ENCODE results near the gene OXTR. TPM values are rescaled to one million over a fixed set of nuclear protein-coding genes. Genes with fewer than 3 reads are reported as not detected.

Gene OXTR
- total RNA-seq, 3 donors from 2014 or later, result 0.19 to 0.70 (median 0.52) TPM

DNA sequence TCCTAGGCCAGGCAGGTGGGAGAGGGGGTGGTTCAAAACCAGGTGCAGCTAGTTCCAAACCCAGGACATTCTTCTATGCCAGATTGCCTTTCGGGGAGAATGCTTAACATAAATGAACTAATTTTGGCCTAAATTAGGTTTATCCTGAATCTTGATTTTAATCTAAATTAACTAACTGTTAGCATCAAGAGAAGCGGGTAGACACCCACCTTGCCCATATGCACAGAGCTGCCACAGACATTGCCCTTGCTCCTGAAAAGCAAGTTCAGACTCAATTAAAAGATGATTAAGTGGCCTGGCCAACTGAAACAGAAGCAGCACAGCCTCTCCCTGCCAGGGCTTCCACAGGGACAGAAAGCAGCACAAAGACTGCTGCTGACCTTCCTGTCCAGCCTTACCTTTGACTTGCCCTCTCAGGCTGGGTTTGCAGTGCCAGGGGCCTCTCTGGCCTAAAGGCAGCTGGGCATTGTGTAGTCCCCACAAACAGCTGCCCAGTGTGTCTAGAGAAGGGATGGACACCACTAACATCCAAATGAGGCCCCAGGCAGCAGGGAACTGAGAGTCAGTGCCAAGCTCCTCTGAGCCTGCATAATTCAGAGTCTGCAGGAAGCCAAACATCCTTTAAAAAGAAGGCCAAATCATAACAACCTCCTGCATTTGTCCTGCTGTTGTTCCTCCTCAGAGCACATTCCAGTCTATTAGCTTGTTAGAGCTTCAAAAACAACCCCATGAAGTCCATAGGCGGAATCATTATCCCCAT, 15.4 kb upstream of the OXTR start:
- TF ChIP-seq, protein P1, sequence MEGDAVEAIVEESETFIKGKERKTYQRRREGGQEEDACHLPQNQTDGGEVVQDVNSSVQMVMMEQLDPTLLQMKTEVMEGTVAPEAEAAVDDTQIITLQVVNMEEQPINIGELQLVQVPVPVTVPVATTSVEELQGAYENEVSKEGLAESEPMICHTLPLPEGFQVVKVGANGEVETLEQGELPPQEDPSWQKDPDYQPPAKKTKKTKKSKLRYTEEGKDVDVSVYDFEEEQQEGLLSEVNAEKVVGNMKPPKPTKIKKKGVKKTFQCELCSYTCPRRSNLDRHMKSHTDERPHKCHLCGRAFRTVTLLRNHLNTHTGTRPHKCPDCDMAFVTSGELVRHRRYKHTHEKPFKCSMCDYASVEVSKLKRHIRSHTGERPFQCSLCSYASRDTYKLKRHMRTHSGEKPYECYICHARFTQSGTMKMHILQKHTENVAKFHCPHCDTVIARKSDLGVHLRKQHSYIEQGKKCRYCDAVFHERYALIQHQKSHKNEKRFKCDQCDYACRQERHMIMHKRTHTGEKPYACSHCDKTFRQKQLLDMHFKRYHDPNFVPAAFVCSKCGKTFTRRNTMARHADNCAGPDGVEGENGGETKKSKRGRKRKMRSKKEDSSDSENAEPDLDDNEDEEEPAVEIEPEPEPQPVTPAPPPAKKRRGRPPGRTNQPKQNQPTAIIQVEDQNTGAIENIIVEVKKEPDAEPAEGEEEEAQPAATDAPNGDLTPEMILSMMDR (IDR thresholded peaks at IDR 0.05), result no peak
- intact Hi-C loops (cut with DNase I, micrococcal nuclease), result no loop called here
- DNase-seq (no peak), ATAC-seq (no peak)
- Histone ChIP-seq H3K9me3 (no peaks in the 10 kb centered on the region), H3K4me3 (no peak overlapping the region), H3K36me3 (ENCODE audit: low read depth) (no peaks in the 10 kb centered on the region), H3K4me1 (ENCODE audit: low read depth) (no peaks in the 10 kb centered on the region)

DNA sequence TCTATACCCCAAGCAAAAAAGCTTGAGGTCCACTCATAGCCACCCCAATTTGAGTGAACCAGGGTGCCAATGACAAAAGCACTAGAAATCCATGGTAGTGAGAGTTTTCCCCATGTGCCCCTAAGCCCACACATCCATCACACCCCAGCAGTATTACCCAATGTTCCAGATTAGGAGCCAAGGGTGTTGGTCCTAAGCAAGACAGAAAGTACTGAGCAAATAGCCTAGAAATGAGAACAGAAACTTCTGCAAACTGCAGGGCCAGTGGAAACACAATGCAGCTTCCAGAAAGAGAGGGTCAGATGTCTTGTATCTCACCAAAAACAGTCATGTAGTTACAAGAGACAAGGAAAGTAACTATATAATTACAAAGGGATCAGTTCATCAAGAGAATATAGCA, 10.9 kb upstream of the OXTR start:
- H3K36me3 ChIP-seq (ENCODE audit: low read depth), result no peaks in the 10 kb centered on the region
- intact Hi-C loops (cut with DNase I, micrococcal nuclease), result no loop called here
- H3K9me3 ChIP-seq, result no peaks in the 10 kb centered on the region
- TF ChIP-seq, protein P1 (IDR thresholded peaks at IDR 0.05), result no peak
- DNase-seq (no peak), ATAC-seq (no peak)
- H3K4me1 ChIP-seq (ENCODE audit: low read depth), result no peaks in the 10 kb centered on the region
- no peak overlapping the region for H3K4me3 ChIP-seq

DNA sequence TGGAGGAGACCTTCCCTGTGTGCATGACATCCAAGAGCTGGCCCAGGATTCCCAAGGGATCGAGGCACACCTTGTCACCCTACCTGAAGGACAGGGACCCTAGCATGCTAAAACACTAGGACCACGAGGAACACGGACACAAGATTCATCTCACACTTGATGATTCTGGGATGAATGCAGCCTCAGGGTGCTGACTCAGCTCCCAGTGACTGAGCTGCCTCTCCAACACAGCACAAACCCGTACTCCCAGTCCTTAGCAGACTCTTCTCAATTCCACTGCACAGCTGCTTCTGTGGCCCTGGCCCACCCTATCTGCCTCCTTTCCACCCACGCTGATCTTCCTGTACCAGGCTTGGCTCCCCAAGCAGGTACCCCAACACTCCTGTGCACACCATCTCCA, 9.1 kb upstream of the OXTR start:
- Histone ChIP-seq H3K4me1 (ENCODE audit: low read depth) (no peaks in the 10 kb centered on the region), H3K36me3 (ENCODE audit: low read depth) (no peaks in the 10 kb centered on the region), H3K9me3 (no peaks in the 10 kb centered on the region), H3K4me3 (no peak overlapping the region)
- no peak for ATAC-seq
- TF ChIP-seq, protein P1 (IDR thresholded peaks at IDR 0.05), result no peak
- intact Hi-C loops (cut with DNase I, micrococcal nuclease), result no loop called here
- DNase-seq, result no peak

DNA sequence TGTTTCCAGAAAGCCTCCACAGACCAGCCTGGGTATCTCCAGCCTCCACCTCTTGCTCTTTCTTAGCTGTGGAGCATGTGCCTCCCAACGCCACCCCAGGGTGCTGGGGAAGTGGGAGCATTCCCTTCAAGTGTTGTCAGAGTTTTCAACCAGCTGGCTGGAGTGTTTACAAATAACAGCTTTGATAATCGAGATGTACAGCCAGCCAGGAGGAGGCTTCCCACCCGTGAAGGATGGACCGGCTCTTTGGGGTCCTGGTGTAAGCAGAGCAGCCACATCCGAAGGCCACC, 8.5 kb upstream of the OXTR start:
- ATAC-seq, result no peak
- TF ChIP-seq, protein P1 (IDR thresholded peaks at IDR 0.05), result no peak
- intact Hi-C loops (cut with DNase I, micrococcal nuclease), result no loop called here

DNA sequence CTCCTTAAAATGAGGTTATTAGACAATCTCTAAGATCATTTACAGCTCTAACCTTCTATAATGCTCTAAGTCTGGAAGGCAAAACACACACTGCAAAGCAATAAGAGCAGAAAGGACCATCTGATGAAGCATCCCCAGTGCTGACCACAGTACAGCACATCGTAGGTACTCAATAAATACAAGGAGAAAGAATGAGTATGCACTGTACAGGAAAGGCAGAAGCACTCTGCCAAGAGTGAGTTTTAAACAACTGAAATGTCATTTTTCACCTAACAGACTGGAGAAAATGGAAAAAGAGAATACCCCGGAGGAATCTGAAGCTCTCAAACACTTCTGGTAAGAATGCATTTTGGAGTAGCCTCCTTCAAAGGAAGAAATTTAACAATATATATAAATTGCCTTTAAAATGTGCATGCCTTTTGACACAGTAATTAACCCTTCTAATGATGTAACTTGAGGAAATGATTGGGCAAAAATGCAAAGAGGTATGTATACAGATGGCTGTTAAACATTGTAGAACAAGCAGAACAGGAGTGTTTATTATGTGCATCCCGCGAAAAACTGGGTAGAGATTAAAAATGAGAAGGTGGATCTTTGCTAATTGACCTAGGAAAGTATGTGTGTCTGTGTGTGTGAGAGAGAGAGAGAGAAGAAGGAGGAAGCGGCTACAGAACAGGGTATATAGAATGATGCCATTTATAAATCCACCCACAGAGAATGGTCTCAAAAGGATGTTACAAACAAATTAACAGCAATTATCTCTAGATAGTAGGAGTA, 8.0 kb upstream of the OXTR start:
- ATAC-seq (no peak), DNase-seq (no peak)
- Histone ChIP-seq H3K36me3 (ENCODE audit: low read depth) (no peaks in the 10 kb centered on the region), H3K4me3 (no peak overlapping the region), H3K4me1 (ENCODE audit: low read depth) (no peaks in the 10 kb centered on the region), H3K9me3 (no peaks in the 10 kb centered on the region)
- intact Hi-C loops (cut with DNase I, micrococcal nuclease), result no loop called here
- TF ChIP-seq, protein P1 (IDR thresholded peaks at IDR 0.05), result no peak

More for the DNA sequence above, 8.5 kb upstream of the OXTR start:
- no peak for DNase-seq
- Histone ChIP-seq H3K9me3 (no peaks in the 10 kb centered on the region), H3K4me1 (ENCODE audit: low read depth) (no peaks in the 10 kb centered on the region), H3K4me3 (no peak overlapping the region), H3K36me3 (ENCODE audit: low read depth) (no peaks in the 10 kb centered on the region)

Measured in mucosa of descending colon (tissue), 3 donors.